OCI-LY7 (cell line): ENCODE data around the gene GDF11. TPM values are rescaled to one million over a fixed set of nuclear protein-coding genes. Genes with fewer than 3 reads are reported as not detected.
"Not testable (repeated sequence)": the region's sequence is repeated elsewhere in the genome, so short reads cannot be mapped to it uniquely, and the experiment has no call there.

ENCODE experiments used
- BruUV-seq: library from RNA; stranded (reverse); fragments of 400-500 nt; replicated peaks from 2 replicates; lab custom pipeline; 2021; lab: Mats Ljungman, UMichigan
- CTCF ChIA-PET: fragments of 300-600 bp; sonication (Branson Sonifier 250); formaldehyde crosslinking; loops from one replicate; lab custom pipeline; 2022; ENCODE audit warnings: antibody characterized with exemption; ENCODE audit not compliant: unreplicated experiment; lab: Charles Lee
- POLR2A ChIA-PET: fragments of 300-600 bp; sonication (Branson Sonifier 250); formaldehyde crosslinking; loops from one replicate; lab custom pipeline; 2022; ENCODE audit warnings: antibody characterized with exemption; lab: Charles Lee
- DNase-seq: peaks from one replicate; pipeline ENCODE4 v3.0.0-alpha.2; 2015; ENCODE audit warnings: low spot score
- H2AFZ ChIP-seq: fragments of 200-600 bp; sonication (generic), shearing (Covaris generic); 2 replicates; pipeline ENCODE4 v1.6.1; 2014; ENCODE audit warnings: mild to moderate bottlenecking, antibody characterized with exemption, low read length, moderate library complexity
- H3K27ac ChIP-seq: fragments of 200-600 bp; sonication (generic); 2 replicates; pipeline ENCODE4 v1.5.1; 2014; ENCODE audit warnings: mixed run types, low read depth, mild to moderate bottlenecking, moderate library complexity, low read length, inconsistent platforms; ENCODE audit not compliant: poor library complexity, severe bottlenecking
- H3K36me3 ChIP-seq: fragments of 200-600 bp; sonication (generic); 2 replicates; pipeline ENCODE4 v1.6.1; 2014; ENCODE audit warnings: mild to moderate bottlenecking, antibody characterized with exemption, low read length, moderate library complexity, mixed read lengths; ENCODE audit not compliant: insufficient read depth
- H3K4me1 ChIP-seq: fragments of 200-600 bp; sonication (generic); 2 replicates; pipeline ENCODE4 v1.5.1; 2014; ENCODE audit warnings: mild to moderate bottlenecking, low read length; ENCODE audit not compliant: insufficient read depth, poor library complexity, severe bottlenecking
- H3K4me2 ChIP-seq: fragments of 200-600 bp; sonication (generic); 2 replicates; pipeline ENCODE4 v1.6.1; 2014; ENCODE audit warnings: mild to moderate bottlenecking, low read length
- H3K4me3 ChIP-seq: fragments of 200-600 bp; sonication (generic); 2 replicates; pipeline ENCODE4 v1.5.1; 2014; ENCODE audit warnings: mild to moderate bottlenecking, low read depth, low read length; ENCODE audit not compliant: poor library complexity, severe bottlenecking
- H3K79me2 ChIP-seq: fragments of 200-600 bp; sonication (generic); 2 replicates; pipeline ENCODE4 v1.6.1; 2016; ENCODE audit warnings: low read depth, mild to moderate bottlenecking, low read length, moderate library complexity, mixed read lengths; ENCODE audit not compliant: insufficient read depth
- H3K9me2 ChIP-seq: fragments of 200-600 bp; sonication (generic); 2 replicates; pipeline ENCODE4 v1.6.1; 2016; ENCODE audit warnings: mild to moderate bottlenecking, low read length, mixed read lengths; ENCODE audit not compliant: insufficient read depth
- H3K9me3 ChIP-seq: fragments of 200-600 bp; sonication (generic); 2 replicates; pipeline ENCODE4 v1.6.1; 2014; ENCODE audit warnings: mild to moderate bottlenecking, mixed run types, low read length, mixed read lengths
- H4K20me1 ChIP-seq: fragments of 200-600 bp; sonication (generic); 2 replicates; pipeline ENCODE4 v1.6.1; 2014; ENCODE audit warnings: mild to moderate bottlenecking, antibody characterized with exemption, low read length, moderate library complexity, mixed read lengths; ENCODE audit not compliant: insufficient read depth
- EZH2phosphoT487 ChIP-seq: fragments of 200-600 bp; sonication (generic); IDR thresholded peaks from 2 replicates; pipeline ENCODE4 v1.6.1; 2018; ENCODE audit warnings: low read depth, borderline replicate concordance, mild to moderate bottlenecking, mixed run types, antibody characterized with exemption, low read length, moderate library complexity, mixed read lengths
- intact Hi-C: fragments of 100-400 bp; cut with micrococcal nuclease; formaldehyde crosslinking; loops from one replicate; pipeline ENCODE4 v1.10.0; 2022; ENCODE audit not compliant: unreplicated experiment
- total RNA-seq, 2 experiments: library from RNA; depleted of rRNA in 1 of 2; stranded (reverse); fragments of >200 nt in 1 of 2; shearing (Covaris generic) in 1 of 2; gene quantifications; 2 replicates each; pipeline ENCODE4 v1.2.3, GENCODE V29; 2014 to 2022
- TF ChIP-seq, protein P1 (sequence below): fragments of 200-600 bp; sonication (generic); conservative IDR thresholded peaks from 2 replicates; pipeline ENCODE4 v1.5.1; 2014; ENCODE audit warnings: mild to moderate bottlenecking, antibody characterized with exemption, low read length, moderate library complexity, mixed read lengths

Gene GDF11
- total RNA-seq, 2 experiments from 2014 or later: 5.2 to 19.9 TPM

DNA sequence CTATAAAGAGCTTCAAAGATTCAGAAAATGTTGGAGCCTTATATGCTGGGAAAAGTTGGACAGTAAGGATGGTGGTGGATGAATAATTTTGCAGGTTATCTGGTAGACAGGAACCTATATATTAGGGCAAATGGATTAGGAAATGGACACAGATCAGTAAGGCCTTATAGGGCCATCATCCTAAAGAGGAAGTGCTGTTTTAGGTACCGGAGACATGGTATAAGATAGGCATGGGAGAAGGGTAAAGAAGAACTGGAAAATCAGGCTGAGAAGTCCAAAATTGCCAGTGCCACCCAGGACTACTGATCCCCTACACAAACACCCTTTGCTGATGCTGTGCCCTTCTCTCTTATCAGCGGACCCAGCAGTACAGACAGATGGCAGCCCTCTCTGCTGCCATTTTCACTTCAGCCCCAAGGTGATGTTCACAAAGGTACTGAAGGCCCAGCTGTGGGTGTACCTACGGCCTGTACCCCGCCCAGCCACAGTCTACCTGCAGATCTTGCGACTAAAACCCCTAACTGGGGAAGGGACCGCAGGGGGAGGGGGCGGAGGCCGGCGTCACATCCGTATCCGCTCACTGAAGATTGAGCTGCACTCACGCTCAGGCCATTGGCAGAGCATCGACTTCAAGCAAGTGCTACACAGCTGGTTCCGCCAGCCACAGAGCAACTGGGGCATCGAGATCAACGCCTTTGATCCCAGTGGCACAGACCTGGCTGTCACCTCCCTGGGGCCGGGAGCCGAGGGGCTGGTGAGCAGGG lies 5.5 kb downstream of the GDF11 start:
- TF ChIP-seq EZH2phosphoT487: no peak
- intact Hi-C loops: no loop called here
- peaks cover 61% of the 10 kb centered on the region for H3K36me3 ChIP-seq
- peaks cover 30% of the 10 kb centered on the region for H3K4me1 ChIP-seq
- no TSS peak for BruUV-seq
- H3K4me3 ChIP-seq: no peak overlapping the region
- H4K20me1 ChIP-seq: peaks cover 17% of the 10 kb centered on the region; the same call in 1 of the 2 replicates
- H3K79me2 ChIP-seq: peaks cover 18% of the 10 kb centered on the region; the same call in 1 of the 2 replicates
- H2AFZ ChIP-seq: no peak overlapping the region
- ChIA-PET POLR2A (interaction anchor here (0.8 to 1.5 kb wide), 5 partner anchors 24 to 78 kb away, joined by 3 to 5 read pairs (median 4); no protein-coding TSS in a partner anchor), CTCF (no interaction called here)
- no peak for DNase-seq
- H3K4me2 ChIP-seq: no peak overlapping the region
- H3K9me3 ChIP-seq: no peaks in the 10 kb centered on the region
- H3K9me2 ChIP-seq: no peaks in the 10 kb centered on the region
- no peak overlapping the region for H3K27ac ChIP-seq

DNA sequence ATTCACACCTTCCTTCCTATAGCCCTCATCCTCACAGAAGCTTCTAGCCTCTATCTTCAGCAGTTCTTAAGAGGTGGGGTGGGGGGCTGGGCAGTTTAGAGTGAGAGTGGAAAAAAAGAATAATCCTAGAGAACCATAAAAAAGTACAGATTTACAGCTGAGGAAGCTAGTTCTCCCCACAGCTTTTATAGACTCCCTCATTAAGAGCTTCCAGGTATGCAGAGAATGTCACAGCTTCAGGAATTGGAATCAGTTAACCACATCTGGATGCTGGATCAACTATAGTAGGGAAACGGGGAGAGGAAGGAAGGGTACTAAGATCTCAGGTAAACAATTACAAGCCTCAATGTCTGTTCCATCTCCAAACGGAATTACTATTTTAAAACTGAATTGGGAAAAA lies 12.3 kb downstream of the GDF11 start:
- Histone ChIP-seq H3K79me2 (no peaks in the 10 kb centered on the region), H4K20me1 (no peaks in the 10 kb centered on the region), H3K9me2 (no peaks in the 10 kb centered on the region), H2AFZ (no peak overlapping the region), H3K4me3 (no peak overlapping the region), H3K4me2 (no peak overlapping the region), H3K36me3 (peaks cover 100% of the 10 kb centered on the region), H3K4me1 (no peaks in the 10 kb centered on the region), H3K27ac (no peak overlapping the region), H3K9me3 (no peaks in the 10 kb centered on the region)
- CTCF ChIA-PET: interaction anchor here (2.1 kb wide), 1 partner anchor 11 kb away, joined by 9 read pairs; no protein-coding TSS in a partner anchor
- POLR2A ChIA-PET: interaction anchor here (0.6 to 1.7 kb wide), 3 partner anchors 11 to 314 kb away, joined by 3 to 6 read pairs (median 4); no protein-coding TSS in a partner anchor
- intact Hi-C loops: loop anchor here (5.0 kb wide), 1 partner anchor 37 kb away; no protein-coding TSS in a partner anchor
- BruUV-seq: no TSS peak
- no peak for DNase-seq
- TF ChIP-seq, protein P1, sequence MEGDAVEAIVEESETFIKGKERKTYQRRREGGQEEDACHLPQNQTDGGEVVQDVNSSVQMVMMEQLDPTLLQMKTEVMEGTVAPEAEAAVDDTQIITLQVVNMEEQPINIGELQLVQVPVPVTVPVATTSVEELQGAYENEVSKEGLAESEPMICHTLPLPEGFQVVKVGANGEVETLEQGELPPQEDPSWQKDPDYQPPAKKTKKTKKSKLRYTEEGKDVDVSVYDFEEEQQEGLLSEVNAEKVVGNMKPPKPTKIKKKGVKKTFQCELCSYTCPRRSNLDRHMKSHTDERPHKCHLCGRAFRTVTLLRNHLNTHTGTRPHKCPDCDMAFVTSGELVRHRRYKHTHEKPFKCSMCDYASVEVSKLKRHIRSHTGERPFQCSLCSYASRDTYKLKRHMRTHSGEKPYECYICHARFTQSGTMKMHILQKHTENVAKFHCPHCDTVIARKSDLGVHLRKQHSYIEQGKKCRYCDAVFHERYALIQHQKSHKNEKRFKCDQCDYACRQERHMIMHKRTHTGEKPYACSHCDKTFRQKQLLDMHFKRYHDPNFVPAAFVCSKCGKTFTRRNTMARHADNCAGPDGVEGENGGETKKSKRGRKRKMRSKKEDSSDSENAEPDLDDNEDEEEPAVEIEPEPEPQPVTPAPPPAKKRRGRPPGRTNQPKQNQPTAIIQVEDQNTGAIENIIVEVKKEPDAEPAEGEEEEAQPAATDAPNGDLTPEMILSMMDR: no peak
- no peak for TF ChIP-seq EZH2phosphoT487

DNA sequence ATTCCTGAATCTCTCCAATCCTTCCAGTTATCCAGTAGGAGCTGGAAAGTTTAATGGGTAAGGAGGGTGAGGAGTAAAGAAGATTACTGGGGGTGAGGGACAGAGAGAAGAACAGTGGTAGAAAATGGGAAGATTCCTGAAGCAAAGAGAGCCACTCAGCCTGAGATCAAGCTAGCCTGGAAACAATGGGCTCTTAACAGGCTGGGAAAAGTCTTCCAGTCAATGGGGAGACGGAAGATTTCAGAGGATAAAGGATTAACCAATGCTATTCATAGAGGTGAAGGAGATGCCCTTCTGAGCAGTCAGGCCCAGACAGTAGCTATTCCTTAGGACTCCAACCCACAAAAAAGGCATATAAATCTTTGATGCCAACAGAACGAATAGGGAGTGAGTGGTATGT lies 14.8 kb downstream of the GDF11 start:
- no peak for TF ChIP-seq EZH2phosphoT487
- TF ChIP-seq, protein P1: no peak
- Histone ChIP-seq H3K9me3 (no peaks in the 10 kb centered on the region), H3K9me2 (no peaks in the 10 kb centered on the region), H3K4me2 (no peak overlapping the region), H3K79me2 (no peaks in the 10 kb centered on the region), H3K4me3 (no peak overlapping the region), H2AFZ (no peak overlapping the region), H4K20me1 (no peaks in the 10 kb centered on the region), H3K27ac (no peak overlapping the region), H3K4me1 (no peaks in the 10 kb centered on the region), H3K36me3 (peaks cover 96% of the 10 kb centered on the region)
- BruUV-seq: no TSS peak
- DNase-seq: no peak
- ChIA-PET POLR2A (interaction anchor here (0.6 to 1.9 kb wide), 6 partner anchors 13 to 244 kb away, joined by 3 to 5 read pairs (median 4); no protein-coding TSS in a partner anchor), CTCF (no interaction called here)
- intact Hi-C loops: loop anchor here (5.0 kb wide), 1 partner anchor 35 kb away; no protein-coding TSS in a partner anchor

DNA sequence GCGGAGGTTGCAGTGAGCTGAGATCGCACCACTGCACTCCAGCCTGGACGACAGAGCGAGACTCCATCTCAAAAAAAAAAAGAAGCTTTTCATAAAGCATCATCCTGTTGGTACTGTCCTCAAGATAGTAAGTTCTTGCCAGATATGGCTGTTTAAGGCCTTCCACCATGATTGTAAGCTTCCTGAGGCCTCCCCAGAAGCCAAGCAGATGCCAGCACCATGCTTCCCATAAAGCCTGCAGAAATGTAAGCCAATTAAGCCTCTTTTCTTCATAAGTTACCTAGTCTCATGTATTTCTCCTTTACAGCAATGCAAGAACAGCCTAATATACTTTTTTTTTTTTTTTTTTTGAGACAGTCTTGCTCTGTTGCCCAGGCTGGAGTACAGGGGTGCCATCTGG lies 15.7 kb downstream of the GDF11 start:
- POLR2A ChIA-PET: interaction anchor here (1.6 to 1.9 kb wide), 3 partner anchors 14 to 53 kb away, joined by 4 to 5 read pairs (median 4); no protein-coding TSS in a partner anchor
- H3K9me3 ChIP-seq, H3K79me2 ChIP-seq, H3K4me1 ChIP-seq, H4K20me1 ChIP-seq, H3K9me2 ChIP-seq, DNase-seq, H3K4me3 ChIP-seq, CTCF ChIA-PET, H3K27ac ChIP-seq, BruUV-seq, H3K4me2 ChIP-seq, H2AFZ ChIP-seq: not testable (repeated sequence)
- intact Hi-C loops: loop anchor here (5.0 kb wide), 1 partner anchor 34 kb away; no protein-coding TSS in a partner anchor
- peaks cover 96% of the 10 kb centered on the region for H3K36me3 ChIP-seq
